ENCODE results near the gene RABAC1.
"Not testable (repeated sequence)": the region's sequence is repeated elsewhere in the genome, so short reads cannot be mapped to it uniquely, and the experiment has no call there.

The RABAC1 gene

GRCh38 chr19:41915776-41916414, 43.2 kb downstream of the RABAC1 start:
- DNase-seq (ENCODE audit: low spot score): no peak

DNA sequence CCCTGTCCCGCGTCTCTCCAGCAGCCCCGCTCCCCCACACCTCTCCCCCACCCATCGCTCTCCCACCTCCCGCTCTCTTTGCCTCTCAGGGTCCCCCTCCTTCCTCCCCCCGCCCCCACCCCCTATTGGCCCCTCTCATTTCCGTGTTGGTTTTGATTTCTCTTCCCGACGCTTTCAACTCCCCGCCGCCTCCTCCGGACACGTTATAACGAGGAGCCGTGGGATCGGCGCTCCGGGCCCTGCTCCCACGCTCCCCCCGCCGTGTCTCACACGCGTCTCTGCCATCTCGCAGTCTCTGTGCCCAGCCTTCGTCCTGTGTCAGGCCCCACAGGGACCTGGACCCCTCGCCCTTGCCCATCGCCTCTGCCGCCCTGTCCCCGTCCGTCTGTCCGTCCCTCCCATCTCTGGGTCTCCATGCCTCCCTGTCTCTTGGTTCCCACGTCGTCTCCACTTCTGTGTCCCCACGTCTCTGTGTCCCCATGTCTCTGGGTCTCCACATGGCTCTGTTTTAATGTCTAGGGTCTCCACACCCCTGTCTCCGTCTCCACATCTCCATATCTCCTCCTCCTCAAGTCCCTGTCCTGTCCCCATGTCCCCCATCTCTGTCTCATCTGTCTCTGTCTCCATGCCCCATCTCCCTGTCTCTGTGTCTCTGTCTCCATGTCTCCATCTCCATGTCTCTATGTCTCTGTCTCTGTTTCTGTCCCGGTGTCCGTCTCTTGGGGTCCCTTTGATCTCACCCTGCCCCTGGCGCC, 43.9 kb downstream of the RABAC1 start:
- DNase-seq (ENCODE audit: low spot score): no peak

DNA sequence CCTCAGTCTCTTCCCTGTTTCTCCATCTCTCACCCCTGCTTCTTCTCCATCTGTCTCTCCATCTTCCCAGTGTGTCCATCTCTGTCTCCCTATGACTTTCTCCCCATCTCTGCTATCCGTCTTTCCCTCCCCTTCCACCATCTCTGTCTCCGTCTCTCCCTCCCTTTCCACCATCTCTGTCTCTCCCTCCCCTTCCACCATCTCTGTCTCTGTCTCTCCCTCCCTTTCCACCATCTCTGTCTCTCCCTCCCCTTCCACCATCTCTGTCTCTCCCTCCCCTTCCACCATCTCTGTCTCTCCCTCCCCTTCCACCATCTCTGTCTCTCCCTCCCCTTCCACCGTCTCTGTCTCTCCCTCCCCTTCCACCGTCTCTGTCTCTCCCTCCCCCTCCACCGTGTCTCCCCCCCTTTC, 44.7 kb downstream of the RABAC1 start:
- not testable (repeated sequence) for DNase-seq (ENCODE audit: low spot score)

DNA sequence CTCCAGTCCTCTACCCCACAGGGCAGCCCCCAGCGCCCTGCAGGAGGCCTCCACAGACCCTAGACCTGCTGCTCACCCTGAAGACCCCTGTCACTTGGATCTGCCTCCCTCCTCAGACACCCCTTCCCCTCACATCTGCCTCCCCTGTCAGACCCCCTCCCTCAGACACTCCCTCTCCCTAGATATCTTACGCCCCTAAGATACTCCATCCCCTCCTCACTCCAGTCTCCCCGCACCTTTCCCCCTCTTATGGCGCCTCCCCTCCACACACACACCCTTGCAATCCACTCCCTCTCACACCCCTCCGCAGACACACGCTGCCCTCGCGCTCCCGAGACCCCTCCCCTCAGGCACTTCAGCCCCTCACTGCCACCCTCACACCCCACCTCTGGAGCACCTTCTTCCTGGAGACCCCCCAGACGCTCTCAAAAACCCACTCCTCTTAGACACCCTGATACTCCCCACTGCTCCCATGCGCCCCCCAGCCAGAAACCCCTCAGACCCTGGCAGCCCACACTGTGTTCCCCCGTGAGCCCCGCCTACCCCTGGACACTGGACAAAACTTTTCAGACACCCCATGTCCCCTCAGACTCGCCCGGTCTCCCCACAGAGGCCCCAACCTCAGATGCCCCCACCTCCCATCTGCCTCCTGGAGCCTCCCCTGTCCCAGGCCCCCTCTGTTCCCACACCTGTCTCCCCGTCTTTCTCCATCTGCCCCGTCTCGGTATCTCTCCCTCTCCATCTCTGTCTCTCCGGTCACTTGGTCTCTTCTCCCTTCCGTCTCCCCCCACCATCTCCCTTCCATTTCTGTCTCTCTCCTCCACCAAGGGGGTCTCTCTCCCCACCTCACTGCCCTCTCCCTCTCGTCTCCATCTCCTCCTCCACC, 45.3 kb downstream of the RABAC1 start:
- no peak for DNase-seq (ENCODE audit: low spot score)

- DNase-seq (ENCODE audit: low spot score): no peak
Observed at GRCh38 chr19:41912899-41913537, 46.1 kb downstream of the RABAC1 start.

GRCh38 chr19:41911889-41912731, 47.0 kb downstream of the RABAC1 start:
- DNase-seq (ENCODE audit: low spot score): no peak

- no peak for DNase-seq (ENCODE audit: low spot score)
Observed at GRCh38 chr19:41910992-41911888, 47.9 kb downstream of the RABAC1 start.

- DNase-seq (ENCODE audit: low spot score): no peak
Observed at GRCh38 chr19:41910240-41910991, 48.7 kb downstream of the RABAC1 start.

- no peak for DNase-seq (ENCODE audit: low spot score)
Observed at GRCh38 chr19:41909706-41910105, 49.4 kb downstream of the RABAC1 start.

GRCh38 chr19:41908724-41909464, 50.2 kb downstream of the RABAC1 start:
- DNase-seq (ENCODE audit: low spot score): no peak

- DNase-seq (ENCODE audit: low spot score): no peak
Observed at GRCh38 chr19:41907994-41908615, 51.0 kb downstream of the RABAC1 start.

GRCh38 chr19:41906916-41907680, 52.0 kb downstream of the RABAC1 start:
- DNase-seq (ENCODE audit: low spot score): no peak
